Loucy (cell line): Measurements from ENCODE around the gene GALNT9.

ENCODE experiments used
- EZH2phosphoT487 ChIP-seq: fragments of 200-600 bp; IDR thresholded peaks from 2 replicates; pipeline ENCODE4 v1.6.1; 2018; ENCODE audit warnings: antibody characterized with exemption, mild to moderate bottlenecking, moderate library complexity, borderline replicate concordance
- TF ChIP-seq, protein P1 (sequence below): fragments of 200-600 bp; sonication (generic); conservative IDR thresholded peaks from 2 replicates; pipeline ENCODE4 v1.5.1; 2014; ENCODE audit warnings: mild to moderate bottlenecking, antibody characterized with exemption, low read length

DNA sequence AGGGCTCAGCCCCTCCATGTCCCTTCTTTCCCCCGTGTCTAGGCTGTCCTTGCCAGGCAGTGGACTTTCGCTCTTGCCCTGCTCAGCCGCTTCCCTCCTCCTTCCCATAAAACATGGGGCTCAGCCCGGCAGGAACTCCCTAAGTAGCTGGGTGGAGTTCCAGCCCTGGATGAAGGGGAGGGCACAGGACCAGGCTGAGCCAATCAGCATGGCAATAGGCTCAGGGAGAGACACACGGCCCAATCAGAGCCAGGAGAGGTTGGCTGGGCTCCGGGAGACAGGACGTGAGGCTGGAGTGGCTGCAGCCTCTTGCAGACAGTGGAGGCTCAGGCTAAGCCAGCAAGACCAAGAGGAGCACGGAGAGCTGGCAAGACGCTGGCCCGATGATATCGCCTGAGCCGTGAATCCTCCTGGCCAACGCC, 54.3 kb downstream of the GALNT9 start:
- TF ChIP-seq, protein P1, sequence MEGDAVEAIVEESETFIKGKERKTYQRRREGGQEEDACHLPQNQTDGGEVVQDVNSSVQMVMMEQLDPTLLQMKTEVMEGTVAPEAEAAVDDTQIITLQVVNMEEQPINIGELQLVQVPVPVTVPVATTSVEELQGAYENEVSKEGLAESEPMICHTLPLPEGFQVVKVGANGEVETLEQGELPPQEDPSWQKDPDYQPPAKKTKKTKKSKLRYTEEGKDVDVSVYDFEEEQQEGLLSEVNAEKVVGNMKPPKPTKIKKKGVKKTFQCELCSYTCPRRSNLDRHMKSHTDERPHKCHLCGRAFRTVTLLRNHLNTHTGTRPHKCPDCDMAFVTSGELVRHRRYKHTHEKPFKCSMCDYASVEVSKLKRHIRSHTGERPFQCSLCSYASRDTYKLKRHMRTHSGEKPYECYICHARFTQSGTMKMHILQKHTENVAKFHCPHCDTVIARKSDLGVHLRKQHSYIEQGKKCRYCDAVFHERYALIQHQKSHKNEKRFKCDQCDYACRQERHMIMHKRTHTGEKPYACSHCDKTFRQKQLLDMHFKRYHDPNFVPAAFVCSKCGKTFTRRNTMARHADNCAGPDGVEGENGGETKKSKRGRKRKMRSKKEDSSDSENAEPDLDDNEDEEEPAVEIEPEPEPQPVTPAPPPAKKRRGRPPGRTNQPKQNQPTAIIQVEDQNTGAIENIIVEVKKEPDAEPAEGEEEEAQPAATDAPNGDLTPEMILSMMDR = no peak
- TF ChIP-seq EZH2phosphoT487 = no peak
